ENCODE results near the gene PC.

DNA sequence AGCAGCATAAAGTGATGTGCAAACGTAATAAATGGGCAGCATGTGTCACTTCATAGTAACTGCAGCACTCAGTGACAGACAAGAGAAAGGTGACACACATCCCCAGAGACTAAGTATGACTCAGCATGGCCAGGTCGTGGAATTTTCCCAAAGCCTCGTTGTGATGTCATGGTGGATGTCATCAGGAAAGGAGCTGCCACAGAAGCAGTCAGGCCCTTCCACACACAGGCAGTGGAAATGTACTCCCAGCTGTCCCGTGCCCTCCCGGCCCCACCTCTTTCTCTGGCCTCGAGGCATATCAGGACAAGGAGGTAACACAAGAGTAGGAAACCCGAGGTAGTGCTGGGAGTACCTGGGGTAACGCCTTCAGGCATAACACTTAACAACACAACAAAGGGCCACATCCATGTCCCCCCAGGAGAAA, 8.1 kb downstream of the PC start:
- no peak for TF ChIP-seq POLR2A (IDR thresholded peaks at IDR 0.05)
- TF ChIP-seq, protein P1, sequence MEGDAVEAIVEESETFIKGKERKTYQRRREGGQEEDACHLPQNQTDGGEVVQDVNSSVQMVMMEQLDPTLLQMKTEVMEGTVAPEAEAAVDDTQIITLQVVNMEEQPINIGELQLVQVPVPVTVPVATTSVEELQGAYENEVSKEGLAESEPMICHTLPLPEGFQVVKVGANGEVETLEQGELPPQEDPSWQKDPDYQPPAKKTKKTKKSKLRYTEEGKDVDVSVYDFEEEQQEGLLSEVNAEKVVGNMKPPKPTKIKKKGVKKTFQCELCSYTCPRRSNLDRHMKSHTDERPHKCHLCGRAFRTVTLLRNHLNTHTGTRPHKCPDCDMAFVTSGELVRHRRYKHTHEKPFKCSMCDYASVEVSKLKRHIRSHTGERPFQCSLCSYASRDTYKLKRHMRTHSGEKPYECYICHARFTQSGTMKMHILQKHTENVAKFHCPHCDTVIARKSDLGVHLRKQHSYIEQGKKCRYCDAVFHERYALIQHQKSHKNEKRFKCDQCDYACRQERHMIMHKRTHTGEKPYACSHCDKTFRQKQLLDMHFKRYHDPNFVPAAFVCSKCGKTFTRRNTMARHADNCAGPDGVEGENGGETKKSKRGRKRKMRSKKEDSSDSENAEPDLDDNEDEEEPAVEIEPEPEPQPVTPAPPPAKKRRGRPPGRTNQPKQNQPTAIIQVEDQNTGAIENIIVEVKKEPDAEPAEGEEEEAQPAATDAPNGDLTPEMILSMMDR (IDR thresholded peaks at IDR 0.05) = no peak
